ENCODE results near the gene DCLK3. TPM values are rescaled to one million over a fixed set of nuclear protein-coding genes. Genes with fewer than 3 reads are reported as not detected.

The DCLK3 gene
- total RNA-seq, 1 experiment from 2014 or later, result not detected

GRCh38 chr3:36674816-36675215 lies 89.5 kb downstream of the DCLK3 start:
- intact Hi-C loops (cut with micrococcal nuclease; ENCODE audit: unreplicated experiment), result no loop called here
- ATAC-seq (no peak), DNase-seq (ENCODE audit: low read depth, low spot score) (no peak)
- no TSS peak for BruUV-seq (replicated peaks)
- Histone ChIP-seq H3K36me3 (ENCODE audit: control insufficient read depth, insufficient read depth, low read length) (no peaks in the 10 kb centered on the region), H3K27me3 (ENCODE audit: control insufficient read depth, insufficient read depth, low read length) (no peaks in the 10 kb centered on the region), H3K4me3 (ENCODE audit: low read depth in 2 of 2, low read length in 2 of 2) (no peak overlapping the region), H3K4me1 (ENCODE audit: control insufficient read depth, insufficient read depth, low read length) (no peaks in the 10 kb centered on the region), H3K9me3 (ENCODE audit: control insufficient read depth, insufficient read depth, low read depth, low read length) (no peaks in the 10 kb centered on the region), H3K27ac (ENCODE audit: low read length) (no peak overlapping the region)
- CTCF ChIA-PET, result no interaction called here
- POLR2A ChIA-PET, result no interaction called here
- TF ChIP-seq TCF7L2 (IDR thresholded peaks at IDR 0.05; ENCODE audit: low read depth, low read length), result no peak
- in situ Hi-C loops (cut with HindIII; ENCODE audit: low pct_unique_long_range_greater_than_20kb, low sequenced_read_pairs), result no loop called here

DNA sequence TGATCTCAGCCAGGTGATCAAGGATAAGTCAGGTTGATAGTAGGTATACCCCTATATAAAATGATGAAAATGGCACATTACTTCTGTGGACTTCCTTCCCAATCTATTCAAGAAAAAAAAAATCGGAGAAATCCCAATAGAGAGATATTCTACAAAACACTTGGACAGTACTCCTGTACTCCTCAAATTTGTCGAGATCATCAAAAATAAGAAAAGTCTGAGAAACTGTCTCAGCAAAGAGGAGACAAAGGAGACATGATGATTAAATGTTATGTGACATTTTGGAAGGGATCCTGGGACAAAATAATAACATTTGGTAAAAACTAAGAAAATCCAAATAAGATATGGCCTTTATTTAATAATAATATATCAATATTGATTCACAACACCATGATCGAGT lies 94.6 kb downstream of the DCLK3 start:
- no peaks in the 10 kb centered on the region for H3K36me3 ChIP-seq (ENCODE audit: control insufficient read depth, insufficient read depth, low read length)
- no TSS peak for BruUV-seq (replicated peaks)
- in situ Hi-C loops (cut with HindIII; ENCODE audit: low pct_unique_long_range_greater_than_20kb, low sequenced_read_pairs), result no loop called here
- H3K4me1 ChIP-seq (ENCODE audit: control insufficient read depth, insufficient read depth, low read length), result no peaks in the 10 kb centered on the region
- TF ChIP-seq TCF7L2 (IDR thresholded peaks at IDR 0.05; ENCODE audit: low read depth, low read length) (no peak), SIN3A (IDR thresholded peaks at IDR 0.05; ENCODE audit: borderline replicate concordance, insufficient read depth, low read depth, low read length) (no peak), CTCF (IDR thresholded peaks at IDR 0.05) (no peak), POLR2AphosphoS5 (IDR thresholded peaks at IDR 0.05; ENCODE audit: low read depth, low read length) (no peak)
- TF ChIP-seq, protein P1, sequence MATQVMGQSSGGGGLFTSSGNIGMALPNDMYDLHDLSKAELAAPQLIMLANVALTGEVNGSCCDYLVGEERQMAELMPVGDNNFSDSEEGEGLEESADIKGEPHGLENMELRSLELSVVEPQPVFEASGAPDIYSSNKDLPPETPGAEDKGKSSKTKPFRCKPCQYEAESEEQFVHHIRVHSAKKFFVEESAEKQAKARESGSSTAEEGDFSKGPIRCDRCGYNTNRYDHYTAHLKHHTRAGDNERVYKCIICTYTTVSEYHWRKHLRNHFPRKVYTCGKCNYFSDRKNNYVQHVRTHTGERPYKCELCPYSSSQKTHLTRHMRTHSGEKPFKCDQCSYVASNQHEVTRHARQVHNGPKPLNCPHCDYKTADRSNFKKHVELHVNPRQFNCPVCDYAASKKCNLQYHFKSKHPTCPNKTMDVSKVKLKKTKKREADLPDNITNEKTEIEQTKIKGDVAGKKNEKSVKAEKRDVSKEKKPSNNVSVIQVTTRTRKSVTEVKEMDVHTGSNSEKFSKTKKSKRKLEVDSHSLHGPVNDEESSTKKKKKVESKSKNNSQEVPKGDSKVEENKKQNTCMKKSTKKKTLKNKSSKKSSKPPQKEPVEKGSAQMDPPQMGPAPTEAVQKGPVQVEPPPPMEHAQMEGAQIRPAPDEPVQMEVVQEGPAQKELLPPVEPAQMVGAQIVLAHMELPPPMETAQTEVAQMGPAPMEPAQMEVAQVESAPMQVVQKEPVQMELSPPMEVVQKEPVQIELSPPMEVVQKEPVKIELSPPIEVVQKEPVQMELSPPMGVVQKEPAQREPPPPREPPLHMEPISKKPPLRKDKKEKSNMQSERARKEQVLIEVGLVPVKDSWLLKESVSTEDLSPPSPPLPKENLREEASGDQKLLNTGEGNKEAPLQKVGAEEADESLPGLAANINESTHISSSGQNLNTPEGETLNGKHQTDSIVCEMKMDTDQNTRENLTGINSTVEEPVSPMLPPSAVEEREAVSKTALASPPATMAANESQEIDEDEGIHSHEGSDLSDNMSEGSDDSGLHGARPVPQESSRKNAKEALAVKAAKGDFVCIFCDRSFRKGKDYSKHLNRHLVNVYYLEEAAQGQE (IDR thresholded peaks at IDR 0.05; ENCODE audit: insufficient read depth in 1 of 2, low read depth in 2 of 2, low read length in 1 of 2), result no peak
- no peak overlapping the region for H3K4me3 ChIP-seq (ENCODE audit: low read depth in 2 of 2, low read length in 2 of 2)
- no peak overlapping the region for H3K27ac ChIP-seq (ENCODE audit: low read length)
- intact Hi-C loops (cut with micrococcal nuclease; ENCODE audit: unreplicated experiment), result no loop called here
- ChIA-PET CTCF (no interaction called here), POLR2A (no interaction called here)
- H3K27me3 ChIP-seq (ENCODE audit: control insufficient read depth, insufficient read depth, low read length), result no peaks in the 10 kb centered on the region
- no peaks in the 10 kb centered on the region for H3K9me3 ChIP-seq (ENCODE audit: control insufficient read depth, insufficient read depth, low read depth, low read length)
- DNase-seq (ENCODE audit: low read depth, low spot score) (no peak), ATAC-seq (no peak)

GRCh38 chr3:36666166-36666565 lies 98.2 kb downstream of the DCLK3 start:
- in situ Hi-C loops (cut with HindIII; ENCODE audit: low pct_unique_long_range_greater_than_20kb, low sequenced_read_pairs), result no loop called here
- intact Hi-C loops (cut with micrococcal nuclease; ENCODE audit: unreplicated experiment), result no loop called here
- no peak overlapping the region for H3K4me3 ChIP-seq (ENCODE audit: low read depth in 2 of 2, low read length in 2 of 2)
- no peaks in the 10 kb centered on the region for H3K36me3 ChIP-seq (ENCODE audit: control insufficient read depth, insufficient read depth, low read length)
- H3K27me3 ChIP-seq (ENCODE audit: control insufficient read depth, insufficient read depth, low read length), result no peaks in the 10 kb centered on the region
- H3K27ac ChIP-seq (ENCODE audit: low read length), result no peak overlapping the region
- no peaks in the 10 kb centered on the region for H3K9me3 ChIP-seq (ENCODE audit: control insufficient read depth, insufficient read depth, low read depth, low read length)
- no TSS peak for BruUV-seq (replicated peaks)
- CTCF ChIA-PET, result no interaction called here
- TF ChIP-seq, protein P1 (IDR thresholded peaks at IDR 0.05; ENCODE audit: insufficient read depth in 1 of 2, low read depth in 2 of 2, low read length in 1 of 2), result no peak
- TF ChIP-seq TCF7L2 (IDR thresholded peaks at IDR 0.05; ENCODE audit: low read depth, low read length), result no peak
- TF ChIP-seq CTCF (IDR thresholded peaks at IDR 0.05), result no peak
- TF ChIP-seq SIN3A (IDR thresholded peaks at IDR 0.05; ENCODE audit: borderline replicate concordance, insufficient read depth, low read depth, low read length), result no peak
- TF ChIP-seq POLR2AphosphoS5 (IDR thresholded peaks at IDR 0.05; ENCODE audit: low read depth, low read length), result no peak
- POLR2A ChIA-PET, result no interaction called here
- ATAC-seq (no peak), DNase-seq (ENCODE audit: low read depth, low spot score) (no peak)
- no peaks in the 10 kb centered on the region for H3K4me1 ChIP-seq (ENCODE audit: control insufficient read depth, insufficient read depth, low read length)
